SH-SY5Y (cell line): ENCODE data around the gene SNF8.

Experiments
- GATA2 ChIP-seq: IDR thresholded peaks from 2 replicates; pipeline ENCODE4 v1.6.1; 2011; ENCODE audit warnings: mild to moderate bottlenecking, low read depth, low read length
- GATA3 ChIP-seq: IDR thresholded peaks from 2 replicates; pipeline ENCODE4 v1.6.1; 2011; ENCODE audit warnings: low read depth, mild to moderate bottlenecking, low read length, moderate library complexity

GRCh38 chr17:48927978-48928745, 16.5 kb downstream of the SNF8 start:
- TF ChIP-seq GATA2, result no peak
- TF ChIP-seq GATA3, result no peak
